C4-2B (cell line): Measurements from ENCODE around the gene SUPT4H1.

ENCODE experiments used
- H3K27ac ChIP-seq: fragments of 450-650 bp; 2 replicates; pipeline ENCODE4 v1.5.1; 2017
- CTCF ChIP-seq: fragments of 450-650 bp; conservative IDR thresholded peaks from 2 replicates; pipeline ENCODE4 v1.5.1; 2017; ENCODE audit warnings: mild to moderate bottlenecking
- ZFX ChIP-seq: fragments of 450-650 bp; IDR thresholded peaks from 2 replicates; pipeline ENCODE4 v1.6.1; 2017

The SUPT4H1 gene

GRCh38 chr17:58329810-58330537 is 22.0 kb downstream of the SUPT4H1 start:
- no peak for TF ChIP-seq ZFX
- TF ChIP-seq CTCF: no peak
- H3K27ac ChIP-seq: no peak overlapping the region

- TF ChIP-seq ZFX (no peak), CTCF (no peak)
These were observed 22.8 kb downstream of the SUPT4H1 start for GRCh38 chr17:58329035-58329809.

GRCh38 chr17:58328195-58329034 is 23.6 kb downstream of the SUPT4H1 start, which contains the start of gene TSPOAP1:
TSS of gene TSPOAP1 (minus strand) at chr17:58328795. CDS start at chr17:58327920, 875 bp downstream.
- no peak within 1 kb of the TSS for H3K27ac ChIP-seq
- TF ChIP-seq ZFX: no peak
- no peak for TF ChIP-seq CTCF

More at GRCh38 chr17:58329035-58329809, 22.8 kb downstream of the SUPT4H1 start:
- H3K27ac ChIP-seq: no peak overlapping the region

GRCh38 chr17:58327363-58328194 is 24.4 kb downstream of the SUPT4H1 start:
- no peak overlapping the region for H3K27ac ChIP-seq
- no peak for TF ChIP-seq ZFX
- TF ChIP-seq CTCF: no peak

GRCh38 chr17:58326609-58327362 is 25.2 kb downstream of the SUPT4H1 start:
- TF ChIP-seq ZFX: no peak
- no peak for TF ChIP-seq CTCF
- no peak overlapping the region for H3K27ac ChIP-seq

GRCh38 chr17:58325976-58326468 is 26.0 kb downstream of the SUPT4H1 start:
- no peak for TF ChIP-seq ZFX
- no peak for TF ChIP-seq CTCF

More at GRCh38 chr17:58325976-58326468, 26.0 kb downstream of the SUPT4H1 start:
- no peak overlapping the region for H3K27ac ChIP-seq
